GM18517 (cell line): Measurements from ENCODE around the gene KRT3.

Experiments used
- ATAC-seq: cut with Tn5 transposase; IDR thresholded peaks from one replicate; pipeline ENCODE4 v1.9.1; 2021; ENCODE audit warnings: mild to moderate bottlenecking, moderate library complexity; ENCODE audit not compliant: unreplicated experiment

KRT3 gene

DNA sequence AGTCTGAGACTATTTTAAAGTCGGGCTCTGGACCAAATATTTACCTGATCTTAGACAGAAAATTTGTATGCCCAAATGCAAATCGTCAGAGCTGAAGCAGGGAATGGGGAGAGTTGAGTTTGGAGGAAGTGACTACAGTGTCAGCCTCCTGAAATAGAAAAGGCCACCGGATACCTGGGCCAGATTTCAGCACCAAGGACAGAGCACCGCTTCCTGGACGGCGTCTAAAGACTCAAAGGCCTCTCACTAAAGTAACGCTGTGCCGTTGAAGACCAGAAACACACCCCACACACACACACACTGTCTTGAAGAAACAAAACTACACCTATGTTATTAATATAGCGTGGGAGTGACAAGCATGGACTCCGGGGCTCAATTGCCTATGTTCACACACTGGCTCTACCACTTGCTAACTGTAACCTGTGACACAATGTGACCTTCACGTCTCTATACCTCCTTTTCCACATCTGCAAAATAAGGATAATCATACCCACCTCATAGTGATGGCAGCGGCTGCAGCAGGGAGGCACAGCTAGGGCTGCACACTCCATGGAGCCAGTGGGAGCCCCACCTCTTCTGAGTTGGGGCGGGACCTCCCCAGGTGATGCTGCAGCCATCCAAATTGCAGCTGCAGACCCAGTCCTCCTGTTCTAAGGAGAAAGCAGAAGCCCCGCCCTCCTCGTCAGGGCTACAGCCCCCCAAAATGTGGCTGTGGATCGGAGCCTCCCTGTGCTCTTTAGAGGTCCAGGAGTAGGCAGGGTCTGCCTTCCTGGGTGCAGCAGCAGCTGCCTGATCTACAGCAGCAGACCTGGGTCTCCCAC is 54.3 kb downstream of the KRT3 start:
- ATAC-seq, result no peak

DNA sequence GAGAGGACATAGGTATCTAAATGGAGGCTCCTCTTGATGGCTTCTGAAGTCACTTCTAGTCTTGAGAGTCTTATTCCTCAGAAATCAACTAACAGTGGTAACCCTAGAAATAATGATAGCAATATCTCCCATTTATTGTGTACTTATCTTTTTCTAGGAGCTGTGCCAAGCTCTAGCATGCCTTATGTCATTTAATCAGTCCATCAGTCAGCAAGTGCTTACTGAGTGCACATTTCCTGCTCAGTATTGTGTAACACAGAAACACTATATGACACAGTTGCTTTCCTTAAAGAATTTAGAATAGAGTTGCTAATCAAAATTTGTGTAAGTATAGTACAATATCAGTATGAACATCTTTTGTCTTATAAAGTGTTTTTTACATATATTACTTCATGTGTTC is 55.3 kb downstream of the KRT3 start:
- ATAC-seq, result no peak

DNA sequence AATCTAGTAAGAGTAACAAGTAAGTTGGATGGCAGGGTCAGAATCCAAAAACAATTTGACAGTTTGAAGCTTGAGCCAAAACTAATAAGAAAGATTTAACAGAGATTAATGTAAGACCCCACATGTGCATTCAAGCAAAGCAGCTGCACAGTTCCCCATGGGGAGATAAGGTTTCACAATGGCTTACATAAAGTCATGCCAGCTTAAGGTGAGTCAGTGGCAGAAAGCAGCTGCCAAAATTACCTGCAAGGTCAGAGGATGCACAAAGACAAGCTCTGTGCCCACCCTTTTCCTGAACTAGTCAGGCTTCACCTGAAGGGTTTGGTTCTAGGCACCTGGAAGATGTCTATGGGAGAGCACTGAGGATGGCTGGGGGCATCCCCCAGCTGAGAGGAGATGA is 56.0 kb downstream of the KRT3 start:
- ATAC-seq, result no peak
